ENCODE data around the gene MOB3B. TPM values are rescaled to one million over a fixed set of nuclear protein-coding genes. Genes with fewer than 3 reads are reported as not detected.

Gene MOB3B
- total RNA-seq, 1 donor from 2014 or later: 9.4 TPM

- no peak for DNase-seq (ENCODE audit: low spot score)
These were observed 189.8 kb downstream of the MOB3B start for GRCh38 chr9:27339661-27340284.

- no peak for DNase-seq (ENCODE audit: low spot score)
These were observed 191.1 kb downstream of the MOB3B start for GRCh38 chr9:27338527-27338903.

DNA sequence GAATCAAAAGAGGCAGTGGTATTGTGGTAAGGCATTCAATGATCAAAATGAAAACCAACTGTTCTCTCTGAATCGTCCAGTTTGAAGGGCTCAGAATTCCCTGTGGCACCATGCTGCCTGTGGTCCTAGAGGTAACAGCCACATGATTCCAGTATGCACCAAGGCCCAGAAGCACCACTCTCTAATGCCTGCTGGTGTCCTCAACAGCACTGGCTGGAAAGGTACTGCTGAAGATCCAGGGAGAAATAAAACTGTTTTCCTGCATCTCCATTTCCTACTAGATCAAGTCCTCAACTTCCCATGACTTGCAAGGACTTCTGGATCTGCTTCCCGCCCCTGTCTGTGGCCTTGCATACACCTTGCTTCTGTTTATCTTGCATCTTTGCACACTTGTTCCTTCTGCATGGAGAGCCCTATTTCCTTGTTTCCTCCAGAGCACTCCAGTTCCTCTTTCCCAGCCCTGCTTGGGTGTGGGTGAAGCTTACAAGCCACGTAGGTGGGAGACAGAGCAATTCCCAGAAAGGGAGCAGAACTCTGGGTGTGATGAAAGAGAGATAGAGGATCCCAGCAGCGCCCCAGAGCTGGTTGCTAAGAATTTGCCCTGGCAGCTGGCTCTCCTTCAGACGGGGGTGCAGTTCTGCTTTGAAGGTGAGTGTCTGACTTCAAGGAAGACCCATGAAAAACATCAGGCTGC lies 191.6 kb downstream of the MOB3B start:
- no peak for DNase-seq (ENCODE audit: low spot score)

DNA sequence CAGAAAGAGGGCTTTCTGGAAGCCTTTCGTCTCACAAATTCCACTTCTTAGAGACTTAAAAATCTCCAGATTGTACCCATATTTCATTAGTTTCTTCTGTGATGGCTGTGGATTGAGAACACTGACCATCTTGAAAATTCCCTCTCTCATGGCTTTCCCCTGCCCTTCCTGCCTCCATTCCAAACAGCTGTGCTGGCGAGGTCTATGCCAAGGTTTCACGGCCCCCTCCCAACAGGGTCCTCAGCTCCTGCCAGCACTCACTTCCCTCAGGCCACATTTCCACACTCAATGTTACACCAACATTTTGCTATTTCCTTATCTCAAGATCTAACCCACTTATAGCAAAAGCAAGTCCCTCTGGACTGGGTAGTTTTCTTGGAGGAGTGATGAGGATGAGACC lies 192.4 kb downstream of the MOB3B start:
- DNase-seq (ENCODE audit: low spot score): no peak

- DNase-seq (ENCODE audit: low spot score): no peak
These were observed 192.8 kb downstream of the MOB3B start for GRCh38 chr9:27336829-27337228.

- DNase-seq (ENCODE audit: low spot score): no peak
These were observed 193.5 kb downstream of the MOB3B start for GRCh38 chr9:27336126-27336525.

DNA sequence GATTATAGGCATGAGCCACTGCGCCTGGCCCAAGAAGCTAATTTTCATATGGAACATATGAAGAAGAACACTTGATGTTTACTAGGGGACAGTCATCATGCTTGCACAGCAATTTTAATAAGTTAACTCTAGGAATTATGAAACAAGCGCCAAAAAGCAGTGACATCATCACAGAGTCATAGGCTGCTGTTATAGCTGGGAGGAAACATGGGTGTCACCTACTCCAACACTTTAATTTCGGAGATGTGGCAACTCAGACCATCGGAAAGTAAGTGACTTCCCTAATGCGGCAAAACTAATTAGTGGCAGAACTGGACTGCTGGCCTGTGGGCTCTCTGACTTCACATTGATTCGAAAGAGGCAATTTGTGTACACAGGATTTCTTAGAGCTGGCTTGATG lies 194.5 kb downstream of the MOB3B start:
- no peak for DNase-seq (ENCODE audit: low spot score)

DNA sequence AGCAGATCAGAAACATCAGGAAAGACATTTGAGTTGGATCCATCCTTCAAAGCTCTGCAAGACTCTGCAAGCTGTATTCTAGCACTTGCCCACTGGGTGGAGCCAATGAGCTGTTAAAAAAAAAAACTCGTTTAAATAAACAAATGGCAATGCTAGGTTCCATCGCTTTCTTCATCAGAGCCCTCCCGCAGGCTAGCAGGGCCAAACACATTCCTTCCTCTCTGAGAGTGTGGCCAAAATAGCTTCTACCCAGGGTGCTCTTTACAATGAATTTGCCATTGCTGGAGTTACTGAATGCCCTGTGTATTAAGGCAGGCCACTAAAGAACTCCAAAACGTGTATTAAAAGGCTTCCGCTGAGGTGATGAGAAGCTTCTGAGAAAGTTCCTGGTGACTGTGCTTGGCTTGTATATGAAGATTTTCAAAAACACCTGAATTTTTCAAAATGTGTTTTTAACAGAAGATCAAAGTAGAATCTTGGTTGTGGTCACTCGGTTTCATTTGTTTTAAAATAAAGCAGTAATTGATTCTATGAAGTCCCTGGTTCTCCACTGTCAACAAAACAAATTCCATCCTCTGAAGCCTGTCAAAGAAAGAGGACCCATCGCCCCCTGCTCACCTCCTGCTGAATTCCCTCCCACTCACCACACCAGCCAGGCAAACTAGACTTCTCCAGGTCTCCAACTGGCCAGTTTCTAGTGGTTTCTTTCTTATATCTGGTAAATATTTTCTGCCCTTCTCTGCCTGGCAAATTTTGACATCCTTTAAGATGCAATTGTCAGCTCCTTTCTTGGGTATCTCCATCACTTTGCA lies 196.2 kb downstream of the MOB3B start:
- DNase-seq (ENCODE audit: low spot score): peak; percentile 66

- DNase-seq (ENCODE audit: low spot score): no peak
These were observed 198.2 kb downstream of the MOB3B start for GRCh38 chr9:27331393-27331792.

- DNase-seq (ENCODE audit: low spot score): no peak
These were observed 200.3 kb downstream of the MOB3B start for GRCh38 chr9:27329291-27329690.

- DNase-seq (ENCODE audit: low spot score): no peak
These were observed 201.1 kb downstream of the MOB3B start for GRCh38 chr9:27328483-27328882.

- DNase-seq (ENCODE audit: low spot score): no peak
These were observed 218.4 kb downstream of the MOB3B start for GRCh38 chr9:27311184-27311583.

- DNase-seq (ENCODE audit: low spot score): no peak
These were observed 219.0 kb downstream of the MOB3B start for GRCh38 chr9:27310582-27310981.

- DNase-seq (ENCODE audit: low spot score): no peak
These were observed 220.8 kb downstream of the MOB3B start for GRCh38 chr9:27308691-27309390.

DNA sequence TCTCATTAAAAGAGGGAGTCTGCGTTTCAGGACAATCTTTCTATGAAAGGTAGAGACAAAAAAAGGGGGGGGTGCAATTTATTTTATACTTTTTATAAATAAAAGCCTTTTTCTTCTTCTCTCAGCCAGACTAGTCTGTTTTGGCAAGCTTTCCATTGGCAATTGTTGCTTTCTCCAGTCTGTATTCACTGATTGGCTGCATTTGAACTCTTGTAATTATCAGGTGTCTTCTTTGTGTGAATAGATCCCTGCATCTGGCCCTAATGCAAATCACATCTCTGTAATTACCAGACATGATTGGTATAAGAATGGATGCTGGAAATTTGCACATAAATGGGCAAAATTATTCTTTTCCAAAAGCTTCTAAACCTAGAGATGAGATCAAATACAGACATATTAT lies 225.1 kb downstream of the MOB3B start:
- DNase-seq (ENCODE audit: low spot score): no peak

DNA sequence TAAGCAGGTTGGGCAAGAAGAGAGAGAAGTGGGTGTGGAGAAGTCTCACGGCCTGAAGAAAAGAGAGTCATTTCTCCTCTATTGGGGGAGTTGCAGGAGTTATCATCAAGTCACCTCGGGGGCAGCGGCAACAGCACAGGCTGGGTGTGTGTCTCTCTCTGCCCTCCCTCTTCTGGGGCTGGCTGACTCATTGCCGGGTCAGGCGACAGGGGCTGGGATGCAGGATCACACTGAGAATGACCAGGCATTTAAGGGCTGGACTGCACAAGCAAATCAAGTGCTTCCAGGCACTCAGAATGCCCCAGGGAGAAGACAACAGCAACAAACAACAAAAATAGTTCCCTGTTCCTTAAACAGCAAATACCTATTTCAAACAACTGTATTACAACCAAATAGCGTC lies 226.4 kb downstream of the MOB3B start:
- no peak for DNase-seq (ENCODE audit: low spot score)

DNA sequence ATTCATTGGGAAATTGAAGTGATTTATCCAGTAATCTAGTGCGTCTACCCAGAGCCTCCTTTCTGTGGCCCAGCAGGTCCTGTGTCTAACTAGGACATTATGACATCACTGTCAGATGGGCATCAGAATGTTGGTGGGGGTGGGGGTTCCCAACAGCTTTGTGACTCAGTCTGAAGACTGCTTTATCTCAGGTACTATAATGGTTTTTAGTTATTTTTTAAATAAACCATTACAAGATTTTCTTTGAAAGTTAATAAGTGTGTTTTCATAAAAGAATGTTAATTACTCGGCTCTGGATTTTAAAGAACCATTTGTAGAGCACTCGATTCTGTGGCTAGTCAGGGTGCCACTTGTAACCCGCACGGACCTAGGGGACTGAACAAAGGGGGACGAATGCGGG lies 232.6 kb downstream of the MOB3B start, which contains the start of gene EQTN:
Gene EQTN, minus strand, starts transcription at position 101 of the 400 bp plus-strand sequence. Its CDS starts 95 bp downstream, at position 6.
- no peak for DNase-seq (ENCODE audit: low spot score)

GRCh38 chr9:27293996-27294395 lies 235.6 kb downstream of the MOB3B start:
- DNase-seq (ENCODE audit: low spot score): no peak

DNA sequence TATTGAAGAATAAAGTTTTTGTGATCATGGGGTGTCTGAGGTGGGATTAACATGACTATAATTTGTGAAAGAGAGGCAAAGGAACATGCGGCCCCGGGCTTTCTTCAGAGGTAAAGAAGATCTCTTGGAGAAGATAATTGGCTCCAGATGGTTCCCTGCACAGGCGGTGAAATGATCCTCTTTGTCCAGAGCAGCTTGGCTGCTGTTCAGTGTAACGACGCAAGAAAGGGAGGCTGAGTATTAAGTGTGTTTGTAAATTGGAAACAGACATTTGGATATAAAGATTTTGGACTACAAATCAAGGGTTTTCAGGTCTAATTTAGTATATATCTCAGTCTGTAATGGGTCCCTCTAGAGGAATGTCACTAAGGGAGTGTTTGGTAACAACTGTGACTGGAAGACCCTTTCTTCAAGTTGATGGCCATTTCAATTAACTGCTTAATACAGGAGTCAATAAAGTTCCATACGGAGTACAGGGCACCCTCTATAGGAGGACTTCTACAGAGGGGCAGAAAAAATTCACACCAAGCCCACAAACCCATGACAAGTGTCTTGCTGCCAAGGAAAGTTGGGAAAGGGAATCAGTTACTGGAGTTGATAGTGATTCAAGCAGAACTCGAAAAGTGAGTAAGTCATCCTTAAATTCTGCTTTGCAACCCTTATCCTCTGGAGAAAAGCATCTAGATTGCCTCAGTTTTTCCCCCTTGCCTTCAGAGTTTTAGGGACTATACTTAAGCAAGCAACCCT lies 236.8 kb downstream of the MOB3B start:
- no peak for DNase-seq (ENCODE audit: low spot score)

DNA sequence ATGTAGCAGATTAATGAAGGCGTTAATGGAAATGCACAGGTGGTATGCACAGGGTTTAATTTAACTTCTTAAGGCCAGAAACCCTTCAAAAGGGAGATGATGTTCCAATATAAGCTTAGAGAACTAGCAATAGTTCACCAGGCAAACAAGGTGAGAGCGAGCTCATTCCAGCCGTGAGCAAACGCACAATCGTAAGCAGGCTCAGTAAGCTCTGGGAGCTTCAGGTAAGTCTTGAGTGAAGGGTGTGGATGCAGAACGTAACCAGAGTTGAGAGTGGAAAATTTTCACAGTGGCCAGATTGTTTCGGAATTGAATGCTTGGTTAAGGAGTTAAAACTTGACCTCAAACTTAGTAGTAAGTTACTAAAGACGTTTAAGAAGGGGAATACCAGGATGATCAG lies 238.3 kb downstream of the MOB3B start:
- DNase-seq (ENCODE audit: low spot score): no peak

GRCh38 chr9:27282269-27282668 lies 247.3 kb downstream of the MOB3B start:
- DNase-seq (ENCODE audit: low spot score): no peak
